GM12874 (cell line): ENCODE measurements around the gene CIT.

Experiments
- TF ChIP-seq, protein P1 (sequence below): IDR thresholded peaks from 2 replicates; pipeline ENCODE4 v1.5.1; 2011; ENCODE audit warnings: low read depth, mild to moderate bottlenecking, control low read depth, low read length, moderate library complexity; ENCODE audit not compliant: insufficient read depth

Gene CIT

DNA sequence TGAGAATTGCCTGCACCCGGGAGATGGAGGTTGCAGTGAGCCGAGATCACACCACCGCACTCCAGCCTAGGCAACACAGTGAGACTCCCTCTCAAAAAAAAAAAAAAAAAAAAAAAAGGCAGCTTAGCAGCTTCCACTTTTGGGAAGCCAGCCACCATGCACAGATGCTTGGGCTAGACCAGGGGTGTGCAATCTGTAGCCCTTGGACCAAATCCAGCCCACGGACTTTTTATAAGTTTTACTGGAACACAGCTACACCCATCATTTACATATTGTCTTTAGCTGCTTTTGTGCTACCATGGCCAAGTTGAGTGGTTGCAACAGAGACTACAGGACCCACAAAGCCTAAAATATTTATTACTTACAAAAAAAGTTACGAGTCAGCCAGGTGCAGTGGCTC is 6.7 kb downstream of the CIT start:
- TF ChIP-seq, protein P1, sequence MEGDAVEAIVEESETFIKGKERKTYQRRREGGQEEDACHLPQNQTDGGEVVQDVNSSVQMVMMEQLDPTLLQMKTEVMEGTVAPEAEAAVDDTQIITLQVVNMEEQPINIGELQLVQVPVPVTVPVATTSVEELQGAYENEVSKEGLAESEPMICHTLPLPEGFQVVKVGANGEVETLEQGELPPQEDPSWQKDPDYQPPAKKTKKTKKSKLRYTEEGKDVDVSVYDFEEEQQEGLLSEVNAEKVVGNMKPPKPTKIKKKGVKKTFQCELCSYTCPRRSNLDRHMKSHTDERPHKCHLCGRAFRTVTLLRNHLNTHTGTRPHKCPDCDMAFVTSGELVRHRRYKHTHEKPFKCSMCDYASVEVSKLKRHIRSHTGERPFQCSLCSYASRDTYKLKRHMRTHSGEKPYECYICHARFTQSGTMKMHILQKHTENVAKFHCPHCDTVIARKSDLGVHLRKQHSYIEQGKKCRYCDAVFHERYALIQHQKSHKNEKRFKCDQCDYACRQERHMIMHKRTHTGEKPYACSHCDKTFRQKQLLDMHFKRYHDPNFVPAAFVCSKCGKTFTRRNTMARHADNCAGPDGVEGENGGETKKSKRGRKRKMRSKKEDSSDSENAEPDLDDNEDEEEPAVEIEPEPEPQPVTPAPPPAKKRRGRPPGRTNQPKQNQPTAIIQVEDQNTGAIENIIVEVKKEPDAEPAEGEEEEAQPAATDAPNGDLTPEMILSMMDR: no peak

DNA sequence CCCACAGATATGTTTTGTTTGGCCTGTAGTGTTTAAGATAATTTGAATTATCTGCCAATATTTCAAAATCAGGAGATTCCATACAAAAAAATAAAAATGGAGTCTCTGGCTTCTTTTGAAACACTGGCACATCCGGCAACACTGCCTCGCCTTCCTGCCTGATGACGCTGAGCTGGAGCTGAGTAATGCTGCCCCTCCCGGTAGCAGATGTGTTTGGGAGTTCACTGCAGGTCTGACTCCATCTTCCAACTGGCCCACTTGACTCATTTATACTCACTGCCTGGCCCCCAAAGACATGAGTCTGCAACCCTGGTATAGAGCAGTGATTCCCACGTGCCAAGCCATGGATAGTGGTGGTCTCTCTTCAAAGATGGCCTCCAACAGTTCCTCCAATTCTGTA is 7.4 kb downstream of the CIT start:
- TF ChIP-seq, protein P1: no peak

DNA sequence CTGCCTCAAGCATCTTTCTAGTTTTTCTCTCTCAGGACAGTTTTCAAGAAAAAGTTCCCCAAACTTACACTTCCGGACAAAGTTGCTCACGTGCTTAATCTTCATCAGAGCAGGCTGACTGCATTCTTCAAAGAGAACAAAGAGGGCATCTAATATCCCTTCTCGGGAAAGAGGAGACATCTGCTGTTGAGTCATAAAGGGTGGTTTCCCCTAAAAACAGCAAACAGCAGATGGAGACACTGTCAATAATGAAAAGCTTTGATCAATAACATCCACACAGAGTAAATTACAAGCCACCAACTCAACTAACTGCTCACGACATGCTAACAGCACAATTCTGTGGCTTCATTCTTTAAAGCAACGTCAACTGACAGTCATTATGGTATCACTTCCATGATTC is 8.1 kb downstream of the CIT start:
- TF ChIP-seq, protein P1: no peak

DNA sequence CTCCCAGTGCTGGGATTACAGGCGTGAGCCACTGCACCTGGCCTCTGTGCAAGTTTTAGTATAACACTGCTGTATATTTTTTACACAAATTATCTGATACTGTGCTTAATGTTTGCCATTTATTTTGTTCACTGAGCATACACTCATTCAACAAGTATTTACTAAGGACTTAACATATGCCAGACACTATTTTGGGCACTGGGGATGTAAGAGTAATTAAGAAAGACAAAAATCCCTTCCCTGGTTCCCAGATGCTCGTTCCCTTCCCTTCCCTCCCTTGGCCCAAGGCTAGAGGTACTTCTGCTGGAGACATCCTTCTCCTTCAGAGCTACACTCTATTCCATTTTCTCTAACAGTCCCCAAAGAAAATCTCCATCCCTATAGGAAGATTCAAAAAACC is 12.5 kb downstream of the CIT start:
- TF ChIP-seq, protein P1: no peak

DNA sequence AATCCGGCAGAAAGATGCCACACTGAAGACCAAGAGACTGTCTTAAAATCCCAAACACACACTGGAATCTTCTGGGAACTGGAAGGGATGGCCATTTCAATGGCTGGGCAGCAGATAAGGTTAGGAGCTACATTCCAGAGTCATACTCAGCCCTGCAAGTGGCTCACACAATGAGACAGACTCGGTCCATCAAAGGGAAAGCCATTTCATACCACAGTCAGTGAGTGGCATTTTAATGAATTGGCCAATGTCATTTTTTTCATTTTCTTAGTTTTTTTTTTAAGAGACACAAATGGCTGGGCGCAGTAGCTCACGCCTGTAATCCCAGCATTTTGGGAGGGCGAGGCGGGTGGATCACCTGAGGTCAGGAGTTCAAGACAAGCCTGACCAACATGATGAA is 17.9 kb downstream of the CIT start:
- TF ChIP-seq, protein P1: no peak

DNA sequence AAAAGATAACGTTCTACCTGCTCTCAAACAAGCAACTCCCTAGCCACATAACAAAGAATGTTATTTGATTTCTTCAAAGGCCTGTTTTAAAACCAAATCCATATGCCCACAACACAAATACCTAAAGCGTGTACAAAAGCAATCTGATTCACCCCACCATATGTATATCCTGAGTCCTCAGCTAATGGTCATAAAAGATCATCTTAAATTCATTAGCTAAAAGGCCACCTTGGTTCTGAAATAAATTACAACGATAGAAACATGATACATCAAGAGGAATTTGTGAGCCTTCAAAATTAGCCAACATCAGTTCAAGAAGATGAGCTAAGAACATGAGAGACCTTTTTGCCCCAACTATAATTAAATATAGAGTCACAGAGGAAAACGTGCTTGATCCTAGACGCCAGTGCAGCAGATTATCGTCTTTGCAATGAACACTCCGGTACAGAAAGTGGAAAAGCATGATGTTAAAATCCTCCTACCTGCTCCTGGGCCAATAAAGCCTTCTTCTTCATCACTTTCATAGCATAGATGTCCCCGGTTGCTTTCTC is 20.0 kb downstream of the CIT start:
- TF ChIP-seq, protein P1: no peak

DNA sequence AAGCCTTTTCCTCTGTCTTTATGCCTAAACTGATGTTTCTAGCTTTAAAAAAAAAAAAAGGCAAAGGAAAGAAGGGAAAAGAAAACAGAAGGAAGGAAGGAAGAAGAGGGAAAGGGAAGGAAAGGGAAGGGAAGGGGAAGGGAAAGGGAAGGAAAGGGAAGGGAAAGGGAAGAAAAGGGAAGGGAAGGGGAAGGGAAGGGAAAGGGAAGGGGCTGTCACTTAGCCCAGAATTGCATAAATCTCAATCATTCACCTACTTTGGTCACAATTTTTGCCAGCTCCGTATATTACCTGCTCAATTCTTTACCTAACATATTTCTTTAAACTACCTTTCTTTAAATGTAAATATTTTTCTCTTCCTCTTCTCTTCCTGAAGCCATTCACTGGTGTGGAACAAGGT is 26.8 kb downstream of the CIT start:
- TF ChIP-seq, protein P1: no peak
